GF-D8 (cell line): ENCODE measurements around the gene ZGPAT.
"Not testable (repeated sequence)": the region's sequence is repeated elsewhere in the genome, so short reads cannot be mapped to it uniquely, and the experiment has no call there.

ENCODE experiments used
- DNase-seq: peaks from one replicate; lab custom pipeline; 2025; lab: John Stamatoyannopoulos, UW

Gene ZGPAT

DNA sequence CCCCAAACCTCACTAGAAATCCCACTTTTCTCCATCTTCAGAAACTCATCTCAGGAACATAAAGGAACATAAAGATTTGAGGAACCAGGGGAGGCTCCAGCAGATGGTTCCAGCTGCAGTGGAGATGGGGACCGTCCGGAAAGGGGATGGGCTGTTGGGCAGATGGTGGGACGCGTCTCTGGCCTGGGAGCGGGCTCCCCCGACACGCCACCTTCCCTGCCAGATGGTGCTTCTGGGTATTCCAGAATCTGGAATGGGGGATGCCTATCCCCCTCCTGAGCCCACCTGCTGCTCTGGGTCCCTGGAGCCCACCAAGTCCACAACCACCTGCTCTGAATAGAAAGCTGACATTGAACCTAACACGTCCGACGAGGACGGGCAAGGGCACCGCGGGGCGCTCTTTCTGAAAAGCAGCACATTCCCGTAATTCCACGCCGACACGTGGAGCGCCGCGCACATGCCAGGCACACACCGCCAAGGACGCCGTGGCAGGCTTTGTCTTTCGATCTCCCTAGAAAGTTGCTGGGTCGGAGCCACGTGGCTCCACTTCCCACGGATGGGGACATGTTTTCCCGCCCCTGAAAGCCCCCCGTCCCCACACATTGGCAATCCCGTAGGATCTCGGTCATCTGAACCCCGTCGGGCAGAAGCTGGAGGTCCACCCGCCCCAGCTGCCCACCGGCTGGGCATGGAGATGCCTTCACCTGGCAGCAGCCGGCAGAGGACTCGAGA is 59.0 kb downstream of the ZGPAT start:
- DNase-seq = no peak

GRCh38 chr20:63767456-63767855 is 59.6 kb downstream of the ZGPAT start:
- DNase-seq = no peak

DNA sequence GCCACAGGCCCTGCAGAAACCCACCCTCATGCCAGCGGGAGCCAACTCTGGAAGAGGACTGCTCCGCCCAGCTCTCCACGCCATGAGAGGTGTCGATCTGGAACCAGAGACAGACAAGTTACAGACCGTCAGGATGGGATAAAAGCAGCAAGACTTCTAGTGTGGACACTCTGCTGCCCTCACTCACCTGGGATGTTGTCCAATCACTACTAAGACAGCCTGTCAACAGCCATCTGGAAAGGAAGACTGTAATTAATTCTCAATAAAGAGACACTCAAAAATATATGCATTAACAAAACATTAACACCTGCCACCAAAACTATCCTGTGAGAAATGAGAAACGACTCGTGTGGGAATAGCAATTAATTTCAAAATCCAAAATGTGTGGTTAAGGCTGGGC is 60.0 kb downstream of the ZGPAT start:
- no peak for DNase-seq

- no peak for DNase-seq
Measured at GRCh38 chr20:63768591-63769515, 61.0 kb downstream of the ZGPAT start.

DNA sequence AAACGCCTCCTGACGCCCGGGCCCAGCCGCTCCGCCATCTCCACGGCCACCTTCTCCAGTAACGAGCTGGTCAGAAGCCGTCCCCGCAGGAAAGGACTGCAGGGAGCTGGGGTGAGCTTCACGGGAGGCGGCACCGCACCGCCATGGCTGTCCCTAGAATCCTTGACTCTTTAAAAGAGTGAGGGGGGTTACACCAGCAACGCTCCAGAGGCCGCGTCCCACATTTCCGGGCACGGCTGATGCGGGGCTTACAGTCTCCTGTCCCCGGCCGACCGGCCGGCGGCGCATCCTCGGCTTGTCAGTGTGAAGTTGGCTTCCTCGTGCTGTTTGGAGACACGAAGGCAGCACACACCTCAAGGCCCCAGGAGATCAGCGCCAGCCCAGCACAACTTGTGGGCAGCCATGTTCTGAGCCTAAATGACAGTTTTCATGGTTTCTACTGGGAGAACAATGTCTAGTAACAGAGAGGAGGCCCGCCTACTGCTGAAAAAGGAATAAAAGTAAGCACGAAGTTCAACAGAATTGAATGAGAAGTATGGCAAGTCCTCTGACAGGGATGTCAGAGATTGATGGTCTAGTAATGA is 62.1 kb downstream of the ZGPAT start:
- DNase-seq = no peak

GRCh38 chr20:63771046-63771707 is 63.3 kb downstream of the ZGPAT start:
- no peak for DNase-seq

- DNase-seq = no peak
Measured at GRCh38 chr20:63772781-63773518, 65.1 kb downstream of the ZGPAT start.

GRCh38 chr20:63773571-63774241 is 65.9 kb downstream of the ZGPAT start:
- DNase-seq = no peak

DNA sequence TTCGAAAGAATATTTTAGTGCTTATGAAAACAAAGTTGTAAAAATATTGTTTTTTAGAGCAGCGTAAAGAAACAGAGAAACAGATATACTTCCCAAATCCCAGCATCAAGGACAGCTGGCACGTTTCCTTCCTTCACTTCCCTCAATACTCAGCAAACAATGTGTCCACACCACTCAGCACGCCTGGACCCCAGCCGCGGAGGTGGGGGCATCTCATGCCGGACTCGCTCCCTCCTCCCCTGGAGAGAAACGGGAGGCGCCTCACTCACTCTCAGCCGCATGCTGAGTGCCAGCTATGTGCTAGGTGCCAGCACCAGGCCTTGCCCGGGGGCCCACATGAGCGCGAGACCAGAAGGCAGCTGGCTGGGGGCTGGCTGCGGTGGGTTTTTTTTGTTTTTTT is 66.5 kb downstream of the ZGPAT start:
- DNase-seq = no peak

DNA sequence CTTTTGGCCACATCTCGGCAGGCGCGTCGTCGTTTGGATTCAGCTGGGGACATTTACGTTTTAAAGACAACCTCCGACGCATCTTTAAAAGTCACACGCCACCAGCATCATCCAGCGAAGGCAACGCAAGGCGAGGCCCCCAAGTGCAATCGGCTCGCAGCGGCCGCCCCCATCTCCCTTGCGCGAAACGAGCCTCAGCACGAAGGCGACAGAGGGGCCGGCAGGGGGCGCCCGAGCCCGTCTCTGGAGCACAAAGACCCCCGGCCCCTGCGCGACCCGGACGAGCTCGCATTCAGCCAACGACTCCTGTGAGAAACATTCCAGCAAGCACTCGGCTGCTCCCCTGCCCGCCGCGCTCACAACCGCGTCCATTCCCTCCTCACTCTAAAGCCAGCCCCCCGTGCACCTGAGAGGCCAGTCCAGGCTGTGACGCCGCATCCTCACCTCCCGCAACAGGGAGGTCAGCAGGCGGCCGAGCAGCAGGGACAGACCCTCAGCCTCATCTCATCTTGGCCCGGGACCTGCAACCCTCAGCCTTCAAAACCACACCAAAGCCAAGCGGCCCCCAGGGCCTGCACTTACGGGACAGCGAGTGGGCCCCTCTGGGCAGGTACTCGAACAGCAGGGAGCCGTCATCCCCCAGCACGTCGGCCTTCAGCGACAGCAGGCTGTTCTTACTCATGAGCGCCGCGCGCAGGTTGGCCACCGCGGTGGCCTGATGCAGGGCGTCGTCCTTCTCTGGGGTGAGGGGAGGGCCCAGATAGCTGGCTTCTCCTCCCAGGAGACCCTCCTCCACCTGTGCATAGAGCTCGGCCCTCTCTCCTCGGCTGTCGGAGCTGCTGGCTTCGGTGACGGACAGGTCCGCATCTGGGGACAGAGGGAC is 67.5 kb downstream of the ZGPAT start:
- no peak for DNase-seq

DNA sequence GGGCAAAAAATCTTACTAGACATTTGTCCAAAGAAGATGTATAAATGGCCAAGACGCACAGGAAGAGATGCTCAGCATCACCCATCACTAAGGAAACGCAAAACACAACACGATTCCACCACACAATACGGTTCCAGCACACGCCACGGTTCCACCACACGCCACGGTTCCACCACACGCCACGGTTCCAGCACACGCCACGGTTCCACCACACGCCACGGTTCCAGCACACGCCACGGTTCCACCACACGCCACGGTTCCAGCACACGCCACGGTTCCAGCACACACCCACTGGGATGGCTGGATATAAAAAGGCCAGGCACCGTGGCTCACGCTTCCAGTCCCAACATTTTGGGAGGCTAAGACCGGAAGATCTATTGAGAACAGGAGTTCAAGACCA is 69.0 kb downstream of the ZGPAT start:
- not testable (repeated sequence) for DNase-seq

- DNase-seq = no peak
Measured at GRCh38 chr20:63777614-63778013, 69.8 kb downstream of the ZGPAT start.

DNA sequence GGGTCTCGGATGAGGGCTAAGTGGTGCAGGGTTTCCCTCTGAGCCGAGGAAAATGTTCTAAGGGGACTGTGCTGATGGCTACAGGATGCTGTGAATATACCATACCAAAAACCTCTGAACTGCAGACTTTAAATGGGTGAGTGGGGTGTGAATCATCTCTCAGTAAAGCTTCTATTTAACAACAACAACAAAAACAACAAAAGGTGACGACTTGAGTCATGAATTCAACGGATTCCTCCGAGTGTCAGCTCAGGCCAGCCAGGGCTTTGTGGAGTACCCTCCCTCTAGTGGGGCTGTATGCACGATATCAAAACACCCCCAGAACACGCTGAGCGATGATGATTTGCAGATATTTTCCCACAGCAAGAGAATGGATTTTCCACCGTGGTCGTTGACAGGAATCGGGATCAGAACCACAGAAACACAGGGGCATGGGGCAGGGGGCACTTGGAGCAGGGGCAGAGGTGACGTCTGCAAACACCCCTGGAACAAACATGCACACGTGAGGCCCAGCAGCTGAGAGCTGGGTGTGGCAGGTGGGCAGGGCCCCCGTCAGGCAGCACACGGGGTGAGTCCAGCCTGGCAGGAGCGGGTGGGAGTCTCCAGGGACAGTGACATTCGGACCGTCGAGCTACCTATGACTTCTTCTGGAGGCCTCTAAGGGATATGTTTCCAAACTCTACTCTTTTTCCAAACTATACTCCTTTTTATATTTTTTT is 70.4 kb downstream of the ZGPAT start:
- DNase-seq = no peak

- DNase-seq = no peak
Measured at GRCh38 chr20:63778857-63779256, 71.0 kb downstream of the ZGPAT start.

- DNase-seq = no peak
Measured at GRCh38 chr20:63781181-63781580, 73.3 kb downstream of the ZGPAT start.

- no peak for DNase-seq
Measured at GRCh38 chr20:63782051-63782471, 74.2 kb downstream of the ZGPAT start.

DNA sequence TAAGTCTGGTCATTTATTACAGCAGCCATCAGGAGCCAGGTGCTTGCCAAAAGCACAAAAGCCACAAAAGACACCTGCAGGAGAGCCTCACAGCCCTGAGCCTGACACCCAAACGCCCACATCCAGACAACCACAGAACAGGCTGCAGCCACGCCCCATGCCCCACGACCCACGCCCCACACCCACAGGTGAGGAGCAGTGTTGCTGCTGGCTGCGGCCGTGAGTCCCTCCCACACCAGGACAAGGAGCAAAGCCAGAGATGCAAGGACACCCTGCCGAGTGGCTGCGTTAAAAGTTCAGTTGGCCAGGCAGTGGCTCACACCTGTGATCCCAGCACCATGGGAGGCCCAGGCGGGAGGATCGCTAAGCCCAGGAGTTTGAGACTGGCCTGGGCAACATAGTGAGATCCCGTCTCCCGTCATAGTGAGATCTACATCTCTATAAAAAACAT is 74.7 kb downstream of the ZGPAT start:
- no peak for DNase-seq

DNA sequence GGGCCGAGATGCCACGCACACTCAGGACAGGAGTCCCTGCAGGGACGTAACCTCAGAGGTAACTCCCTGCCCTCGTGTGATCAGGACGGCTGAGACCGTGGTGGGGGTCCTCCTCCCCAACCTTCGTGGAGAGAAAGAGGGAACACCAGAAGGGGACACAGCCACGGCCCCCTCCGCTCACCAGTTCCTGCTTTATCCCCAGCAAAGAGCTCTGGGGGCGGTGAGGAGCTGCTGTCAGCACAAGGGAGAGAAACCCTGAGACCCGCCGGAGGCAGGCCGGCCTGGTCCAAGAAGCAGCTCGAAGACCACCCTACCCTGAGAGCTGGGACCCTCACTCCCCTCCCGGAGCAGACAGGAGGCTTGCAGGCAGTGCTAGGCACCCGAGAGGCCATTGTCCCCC is 76.1 kb downstream of the ZGPAT start:
- no peak for DNase-seq

DNA sequence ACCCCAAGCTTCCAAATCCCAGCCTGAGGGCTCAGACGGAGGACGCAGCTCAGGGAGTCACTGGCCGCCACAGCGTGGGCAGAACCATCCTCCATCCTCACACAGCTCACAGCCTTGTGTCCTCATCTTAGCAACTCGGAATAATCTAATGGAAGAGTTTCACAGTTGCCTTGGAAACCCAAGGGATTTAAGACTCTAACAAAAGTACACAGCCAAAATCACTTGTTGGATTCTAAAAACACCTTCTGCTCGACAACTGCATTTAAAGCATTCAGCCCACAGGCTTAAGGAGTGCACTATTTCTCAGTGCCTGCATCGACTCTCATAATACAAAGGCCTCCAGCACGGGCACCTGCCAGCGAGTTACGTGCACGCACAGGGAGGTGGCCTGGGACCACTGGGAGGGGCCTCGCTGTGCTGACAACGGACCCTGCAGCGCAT is 77.9 kb downstream of the ZGPAT start:
- DNase-seq = no peak
